Measurements from ENCODE around the gene PCDHA1. TPM values are rescaled to one million over a fixed set of nuclear protein-coding genes. Genes with fewer than 3 reads are reported as not detected.
A peak's percentile ranks its signal among the peaks of the same experiment; 100 is the strongest.

The PCDHA1 gene
- total RNA-seq, 1 donor from 2014 or later: not detected

GRCh38 chr5:140883373-140883772 lies 97.4 kb downstream of the PCDHA1 start:
- Mint-ChIP-seq H3K27me3 (ENCODE audit: low read depth) (no peaks in the 10 kb centered on the region), H3K4me1 (no peaks in the 10 kb centered on the region), H3K27ac (ENCODE audit: unreplicated experiment) (no peak overlapping the region), H3K9me3 (peaks cover 13% of the 10 kb centered on the region), H3K36me3 (ENCODE audit: low read depth) (peaks cover 57% of the 10 kb centered on the region), H3K4me3 (no peak overlapping the region)
- DNase-seq (ENCODE audit: low read depth, low spot score): no peak
- no peak for TF ChIP-seq CTCF (conservative IDR thresholded peaks at IDR 0.05)

DNA sequence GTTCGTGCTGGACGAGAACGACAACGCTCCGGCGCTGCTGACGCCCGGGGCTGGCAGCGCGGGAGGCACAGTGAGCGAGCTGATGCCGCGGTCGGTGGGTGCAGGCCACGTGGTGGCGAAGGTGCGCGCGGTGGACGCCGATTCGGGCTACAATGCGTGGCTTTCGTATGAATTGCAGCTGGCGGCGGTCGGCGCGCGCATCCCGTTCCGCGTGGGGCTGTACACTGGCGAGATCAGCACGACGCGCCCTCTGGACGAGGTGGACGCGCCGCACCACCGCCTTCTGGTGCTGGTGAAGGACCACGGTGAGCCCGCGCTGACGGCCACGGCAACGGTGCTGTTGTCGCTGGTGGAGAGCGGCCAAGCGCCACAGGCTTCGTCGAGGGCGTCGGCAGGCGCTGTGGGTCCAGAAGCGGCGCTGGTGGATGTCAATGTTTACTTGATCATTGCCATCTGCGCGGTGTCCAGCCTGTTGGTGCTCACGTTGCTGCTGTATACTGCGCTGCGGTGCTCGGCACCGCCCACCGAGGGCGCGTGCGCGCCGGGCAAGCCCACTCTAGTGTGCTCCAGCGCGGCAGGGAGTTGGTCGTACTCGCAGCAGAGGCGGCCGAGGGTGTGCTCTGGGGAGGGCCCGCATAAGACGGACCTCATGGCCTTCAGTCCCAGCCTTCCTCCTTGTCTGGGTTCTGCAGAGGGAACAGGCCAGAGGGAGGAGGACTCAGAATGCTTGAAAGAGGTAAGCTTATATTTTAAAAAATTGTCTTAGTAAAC lies 98.2 kb downstream of the PCDHA1 start:
- H3K36me3 Mint-ChIP-seq (ENCODE audit: low read depth): peaks cover 56% of the 10 kb centered on the region
- H3K4me3 Mint-ChIP-seq: no peak overlapping the region
- DNase-seq (ENCODE audit: low read depth, low spot score): no peak

GRCh38 chr5:140916325-140916724 lies 130.4 kb downstream of the PCDHA1 start:
- no peak for TF ChIP-seq CTCF (conservative IDR thresholded peaks at IDR 0.05)
- Mint-ChIP-seq H3K4me3 (no peak overlapping the region), H3K36me3 (ENCODE audit: low read depth) (peaks cover 27% of the 10 kb centered on the region), H3K27ac (ENCODE audit: unreplicated experiment) (no peak overlapping the region), H3K27me3 (ENCODE audit: low read depth) (no peaks in the 10 kb centered on the region), H3K4me1 (no peaks in the 10 kb centered on the region), H3K9me3 (peaks cover 19% of the 10 kb centered on the region)
- DNase-seq (ENCODE audit: low read depth, low spot score): no peak

More for the DNA sequence above, 98.2 kb downstream of the PCDHA1 start:
- TF ChIP-seq CTCF (conservative IDR thresholded peaks at IDR 0.05): no peak
- Mint-ChIP-seq H3K9me3 (peaks cover 13% of the 10 kb centered on the region), H3K27ac (ENCODE audit: unreplicated experiment) (no peak overlapping the region), H3K4me1 (no peaks in the 10 kb centered on the region), H3K27me3 (ENCODE audit: low read depth) (no peaks in the 10 kb centered on the region)

DNA sequence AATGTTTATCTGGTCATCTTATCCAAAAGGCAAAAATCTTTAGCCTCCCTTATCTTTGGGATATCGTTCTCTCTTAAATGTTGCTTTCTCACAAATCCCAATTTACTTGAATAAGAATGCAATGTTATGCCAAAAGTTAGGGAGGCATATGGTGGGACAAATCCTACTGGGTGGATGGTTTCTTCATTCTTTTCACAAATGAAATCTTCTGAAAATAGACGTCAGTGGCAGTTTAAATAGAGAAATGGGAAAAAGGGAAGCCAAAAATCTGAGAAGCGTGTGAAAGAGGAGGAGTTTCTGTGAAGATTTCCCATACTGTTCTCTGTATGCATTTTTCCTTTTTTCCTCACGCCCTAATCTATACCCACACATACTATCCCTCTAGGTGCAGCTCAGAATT lies 137.7 kb downstream of the PCDHA1 start:
- Mint-ChIP-seq H3K4me1 (peaks cover 25% of the 10 kb centered on the region), H3K36me3 (ENCODE audit: low read depth) (peaks cover under 1% of the 10 kb centered on the region), H3K27ac (ENCODE audit: unreplicated experiment) (no peak overlapping the region), H3K27me3 (ENCODE audit: low read depth) (peaks cover 22% of the 10 kb centered on the region), H3K4me3 (no peak overlapping the region), H3K9me3 (no peaks in the 10 kb centered on the region)
- TF ChIP-seq CTCF (conservative IDR thresholded peaks at IDR 0.05): no peak
- no peak for DNase-seq (ENCODE audit: low read depth, low spot score)

DNA sequence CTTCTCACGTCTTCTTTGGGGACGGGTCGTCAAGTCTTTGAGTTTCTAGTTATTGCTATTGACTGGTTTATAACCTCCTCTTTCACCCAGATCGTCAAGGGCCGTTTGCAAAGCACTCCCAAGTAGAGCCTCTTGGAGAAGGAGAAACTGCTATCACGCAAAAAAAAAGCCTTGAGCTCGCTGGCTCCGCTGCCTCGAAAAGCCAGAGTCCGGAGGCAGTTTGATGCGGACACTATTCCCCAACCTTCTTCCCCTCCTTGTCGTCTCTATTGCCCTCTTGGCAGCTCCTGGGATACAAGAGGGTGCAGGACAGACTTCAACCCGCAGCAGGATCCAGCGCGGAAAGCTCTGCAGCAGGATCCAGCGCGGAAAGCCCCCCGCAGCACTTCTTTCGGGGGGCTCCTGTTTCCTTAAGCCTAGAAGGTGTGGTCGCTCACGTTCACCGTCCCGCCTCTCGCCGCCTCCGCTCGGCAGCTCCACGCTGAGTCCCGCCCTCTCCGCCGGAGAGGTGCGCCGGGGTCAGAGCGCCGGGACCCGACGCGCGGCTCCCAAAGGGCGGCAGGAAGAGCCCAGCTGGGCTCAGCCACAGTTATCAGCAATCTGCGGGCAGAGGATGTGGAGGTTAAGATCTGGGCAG lies 140.0 kb downstream of the PCDHA1 start, which contains the start of gene PCDHAC1:
Gene PCDHAC1 (plus strand): TSS at position 494 of the 637 bp plus-strand sequence. CDS start 594 bp downstream, outside the sequence.
- TF ChIP-seq CTCF (conservative IDR thresholded peaks at IDR 0.05): no peak
- peaks cover 29% of the 10 kb centered on the region for H3K4me1 Mint-ChIP-seq
- peaks cover 26% of the 10 kb centered on the region for H3K27me3 Mint-ChIP-seq (ENCODE audit: low read depth)
- H3K9me3 Mint-ChIP-seq: no peaks in the 10 kb centered on the region
- H3K27ac Mint-ChIP-seq (ENCODE audit: unreplicated experiment): peak within 1 kb of the TSS; percentile 57
- H3K4me3 Mint-ChIP-seq: peak within 1 kb of the TSS; percentile 89
- no peak for DNase-seq (ENCODE audit: low read depth, low spot score)
- H3K36me3 Mint-ChIP-seq (ENCODE audit: low read depth): peaks cover 4% of the 10 kb centered on the region

All from neural crest cell (in vitro differentiated cells).